Chondrocyte (in vitro differentiated cells): Measurements from ENCODE around the gene PALLD. TPM values are rescaled to one million over a fixed set of nuclear protein-coding genes. Genes with fewer than 3 reads are reported as not detected.

Experiments
- DNase-seq: peaks from one replicate; pipeline ENCODE4 v3.0.0; 2021; ENCODE audit warnings: mixed read lengths, low spot score
- H3K27ac Mint-ChIP-seq: one replicate; pipeline ENCODE4 v1.8.0; 2021; ENCODE audit warnings: mild to moderate bottlenecking, moderate library complexity, mixed read lengths; ENCODE audit not compliant: unreplicated experiment
- H3K27me3 Mint-ChIP-seq: 2 replicates; pipeline ENCODE4 v1.8.0; 2021; ENCODE audit warnings: low read depth, mixed read lengths
- H3K36me3 Mint-ChIP-seq: 2 replicates; pipeline ENCODE4 v1.8.0; 2021; ENCODE audit warnings: low read depth, mixed read lengths
- H3K4me1 Mint-ChIP-seq: 2 replicates; pipeline ENCODE4 v1.8.0; 2021; ENCODE audit warnings: low read depth, mild to moderate bottlenecking, mixed read lengths
- H3K4me3 Mint-ChIP-seq: one replicate; pipeline ENCODE4 v1.8.0; 2021; ENCODE audit warnings: mild to moderate bottlenecking, moderate library complexity, mixed read lengths; ENCODE audit not compliant: unreplicated experiment
- H3K9me3 Mint-ChIP-seq: 2 replicates; pipeline ENCODE4 v1.8.0; 2021; ENCODE audit warnings: low read depth, mixed read lengths
- total RNA-seq: library from RNA; stranded (reverse); gene quantifications from 3 replicates; pipeline ENCODE4 v1.2.1, GENCODE V29; 2021
- TF ChIP-seq, protein P1 (sequence below): fragments of 200-600 bp; sonication (generic); IDR thresholded peaks from 2 replicates; pipeline ENCODE4 v1.5.0; 2021; ENCODE audit warnings: antibody characterized with exemption, mild to moderate bottlenecking, moderate library complexity

The PALLD gene
- total RNA-seq, 1 donor from 2014 or later = 900 TPM

DNA sequence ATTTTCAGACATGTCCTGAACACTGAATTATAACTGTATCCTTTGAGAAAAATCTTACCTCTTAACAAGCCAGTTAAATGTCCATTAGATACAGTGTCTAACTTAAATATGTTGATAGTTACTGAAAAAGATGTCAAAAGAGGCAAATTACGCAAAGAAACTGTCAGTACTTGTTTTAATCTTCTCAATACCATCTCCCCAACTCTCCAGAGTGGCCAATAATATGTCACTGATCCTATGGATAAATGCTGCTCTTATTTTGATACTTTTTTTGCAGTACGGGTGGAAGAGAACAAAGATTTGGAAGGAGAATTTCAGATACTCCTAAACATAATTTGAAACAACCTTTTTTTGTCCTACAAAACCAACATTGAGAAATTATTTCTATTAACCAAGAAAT is 320.5 kb downstream of the PALLD start:
- Mint-ChIP-seq H3K36me3 (peaks cover 3% of the 10 kb centered on the region), H3K9me3 (no peaks in the 10 kb centered on the region), H3K27me3 (no peaks in the 10 kb centered on the region), H3K4me1 (peaks cover 84% of the 10 kb centered on the region), H3K27ac (peak overlapping the region; percentile 90), H3K4me3 (peak overlapping the region; percentile 33)
- TF ChIP-seq, protein P1, sequence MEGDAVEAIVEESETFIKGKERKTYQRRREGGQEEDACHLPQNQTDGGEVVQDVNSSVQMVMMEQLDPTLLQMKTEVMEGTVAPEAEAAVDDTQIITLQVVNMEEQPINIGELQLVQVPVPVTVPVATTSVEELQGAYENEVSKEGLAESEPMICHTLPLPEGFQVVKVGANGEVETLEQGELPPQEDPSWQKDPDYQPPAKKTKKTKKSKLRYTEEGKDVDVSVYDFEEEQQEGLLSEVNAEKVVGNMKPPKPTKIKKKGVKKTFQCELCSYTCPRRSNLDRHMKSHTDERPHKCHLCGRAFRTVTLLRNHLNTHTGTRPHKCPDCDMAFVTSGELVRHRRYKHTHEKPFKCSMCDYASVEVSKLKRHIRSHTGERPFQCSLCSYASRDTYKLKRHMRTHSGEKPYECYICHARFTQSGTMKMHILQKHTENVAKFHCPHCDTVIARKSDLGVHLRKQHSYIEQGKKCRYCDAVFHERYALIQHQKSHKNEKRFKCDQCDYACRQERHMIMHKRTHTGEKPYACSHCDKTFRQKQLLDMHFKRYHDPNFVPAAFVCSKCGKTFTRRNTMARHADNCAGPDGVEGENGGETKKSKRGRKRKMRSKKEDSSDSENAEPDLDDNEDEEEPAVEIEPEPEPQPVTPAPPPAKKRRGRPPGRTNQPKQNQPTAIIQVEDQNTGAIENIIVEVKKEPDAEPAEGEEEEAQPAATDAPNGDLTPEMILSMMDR = no peak
- no peak for DNase-seq

DNA sequence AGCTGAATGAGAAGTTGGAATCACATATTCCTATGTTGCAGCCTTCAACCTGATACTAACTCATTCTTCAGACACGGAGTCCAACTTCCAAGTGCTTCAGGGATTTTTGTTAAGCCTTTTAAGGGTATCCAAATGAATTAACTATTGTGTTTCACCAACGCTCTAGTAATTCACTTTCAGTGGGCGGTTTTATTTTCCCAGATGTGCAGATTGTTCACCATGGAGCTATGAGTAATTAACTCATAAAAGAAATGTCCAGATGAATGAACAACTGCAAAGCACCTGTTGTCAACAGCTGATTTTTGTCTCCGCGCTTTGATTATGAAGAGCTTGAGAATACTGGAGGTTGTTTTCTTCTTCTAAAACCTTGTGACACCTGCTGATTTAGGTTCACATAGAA is 325.6 kb downstream of the PALLD start:
- no peaks in the 10 kb centered on the region for H3K9me3 Mint-ChIP-seq
- TF ChIP-seq, protein P1 = no peak
- H3K4me3 Mint-ChIP-seq = no peak overlapping the region
- peak overlapping the region; percentile 79 for H3K27ac Mint-ChIP-seq
- no peaks in the 10 kb centered on the region for H3K27me3 Mint-ChIP-seq
- H3K36me3 Mint-ChIP-seq = peaks cover 15% of the 10 kb centered on the region
- H3K4me1 Mint-ChIP-seq = peaks cover 46% of the 10 kb centered on the region
- DNase-seq = no peak

DNA sequence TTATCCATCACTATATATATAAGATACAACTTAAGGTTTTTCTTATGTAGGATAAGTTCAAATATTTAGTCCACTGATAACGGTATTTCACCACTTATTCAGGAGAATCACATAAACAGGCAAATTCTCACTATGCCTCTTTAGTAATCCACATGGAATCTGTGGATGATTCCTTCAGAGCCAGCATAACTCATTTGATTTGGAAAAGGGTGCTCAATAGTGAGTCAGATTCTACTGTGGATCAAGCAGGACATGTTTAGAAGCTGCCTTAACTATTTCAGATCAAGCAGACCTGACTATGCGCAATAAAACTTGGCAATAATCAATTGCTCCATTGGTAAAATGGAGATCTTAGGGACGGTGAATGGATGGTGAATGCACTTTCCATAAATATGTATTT is 329.1 kb downstream of the PALLD start:
- no peak for DNase-seq
- Mint-ChIP-seq H3K36me3 (peaks cover 26% of the 10 kb centered on the region), H3K4me3 (no peak overlapping the region), H3K27me3 (no peaks in the 10 kb centered on the region), H3K4me1 (peaks cover 31% of the 10 kb centered on the region), H3K9me3 (no peaks in the 10 kb centered on the region), H3K27ac (no peak overlapping the region)
- TF ChIP-seq, protein P1 = no peak

DNA sequence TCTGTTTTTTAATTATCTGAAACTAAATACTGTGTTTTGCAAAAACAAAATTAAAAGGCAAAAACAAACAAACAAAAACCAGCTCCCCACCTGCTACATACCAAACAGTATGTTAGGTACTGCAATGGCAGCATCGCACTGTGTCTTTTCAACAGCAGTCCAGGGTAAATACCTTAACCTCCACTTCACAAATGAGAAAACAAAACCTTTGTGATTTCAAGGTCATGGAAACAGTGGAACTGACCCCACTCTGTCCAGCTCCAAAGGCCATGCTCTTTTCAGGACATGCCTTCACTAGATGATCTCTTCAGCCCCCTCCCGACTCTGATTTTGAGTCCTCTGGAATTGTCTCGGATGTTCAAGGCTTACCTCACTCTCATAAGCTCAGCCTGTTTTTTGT is 329.8 kb downstream of the PALLD start:
- DNase-seq = no peak
- H3K27ac Mint-ChIP-seq = peak overlapping the region; percentile 83
- peaks cover 37% of the 10 kb centered on the region for H3K4me1 Mint-ChIP-seq
- no peaks in the 10 kb centered on the region for H3K9me3 Mint-ChIP-seq
- no peak overlapping the region for H3K4me3 Mint-ChIP-seq
- peaks cover 26% of the 10 kb centered on the region for H3K36me3 Mint-ChIP-seq
- no peaks in the 10 kb centered on the region for H3K27me3 Mint-ChIP-seq
- TF ChIP-seq, protein P1 = no peak

GRCh38 chr4:168830777-168831512 is 334.1 kb downstream of the PALLD start:
- Mint-ChIP-seq H3K4me3 (peak overlapping the region; percentile 89), H3K36me3 (peaks cover 23% of the 10 kb centered on the region), H3K9me3 (no peaks in the 10 kb centered on the region), H3K4me1 (peaks cover 61% of the 10 kb centered on the region), H3K27ac (peak overlapping the region; percentile 94), H3K27me3 (no peaks in the 10 kb centered on the region)
- no peak for DNase-seq
- TF ChIP-seq, protein P1 = no peak
